Skeletal muscle cell (primary cell): Measurements from ENCODE around the gene NOL6.
"Not testable (repeated sequence)": the region's sequence is repeated elsewhere in the genome, so short reads cannot be mapped to it uniquely, and the experiment has no call there.

ENCODE experiments used
- DNase-seq: peaks from one replicate; pipeline ENCODE4 v3.0.0-alpha.2; 2010; ENCODE audit warnings: low read depth
- H3K4me3 ChIP-seq: 2 replicates; pipeline ENCODE4 v1.5.1; 2011; ENCODE audit warnings: low read depth, mild to moderate bottlenecking, control low read depth, low read length, moderate library complexity

Gene NOL6

GRCh38 chr9:33437898-33438297 is 35.8 kb downstream of the NOL6 start:
- no peak overlapping the region for H3K4me3 ChIP-seq
- no peak for DNase-seq

GRCh38 chr9:33437205-33437604 is 36.5 kb downstream of the NOL6 start:
- DNase-seq: no peak
- H3K4me3 ChIP-seq: no peak overlapping the region

DNA sequence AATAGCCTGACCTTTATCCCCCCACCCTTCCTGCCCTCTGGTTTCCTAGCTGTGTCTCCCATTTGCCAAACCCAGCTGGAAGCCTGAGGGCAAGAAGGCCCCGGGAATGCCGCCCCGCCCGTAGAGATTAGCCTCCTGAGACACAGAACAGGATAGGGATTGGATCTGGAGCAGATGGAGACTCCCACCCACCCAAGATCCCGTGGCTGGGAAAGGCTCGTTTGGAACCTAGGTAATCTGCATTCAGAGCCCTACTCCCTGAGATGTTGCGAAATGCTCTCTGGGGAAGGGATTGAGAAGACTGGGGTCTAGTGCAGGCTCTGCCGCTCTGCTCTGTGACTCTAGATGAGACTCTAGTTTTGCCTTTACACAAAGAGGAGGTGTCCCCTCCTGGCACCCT is 37.3 kb downstream of the NOL6 start:
- DNase-seq: no peak
- no peak overlapping the region for H3K4me3 ChIP-seq

DNA sequence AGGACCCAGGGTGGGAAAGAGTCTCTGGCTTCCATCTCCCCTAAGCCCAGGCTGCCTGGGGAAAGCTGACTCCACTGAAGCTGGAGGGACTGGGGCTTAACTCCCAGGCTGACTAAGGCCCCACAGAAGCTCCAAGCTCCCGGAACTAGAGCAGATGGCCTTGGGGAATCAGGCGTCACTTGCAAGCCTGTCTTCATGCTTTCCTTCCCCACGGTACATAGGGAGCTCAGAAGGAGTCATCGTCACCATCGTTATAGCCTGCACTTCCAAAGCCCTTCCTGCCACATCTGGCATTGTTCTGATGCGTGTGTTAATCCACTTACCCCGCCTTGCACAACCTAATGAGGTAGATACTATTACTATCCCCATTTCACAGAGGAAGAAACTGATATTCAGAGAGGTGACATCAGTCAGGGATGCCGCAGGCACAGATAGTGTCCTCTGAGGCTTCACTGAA is 37.9 kb downstream of the NOL6 start:
- H3K4me3 ChIP-seq: no peak overlapping the region
- DNase-seq: no peak

DNA sequence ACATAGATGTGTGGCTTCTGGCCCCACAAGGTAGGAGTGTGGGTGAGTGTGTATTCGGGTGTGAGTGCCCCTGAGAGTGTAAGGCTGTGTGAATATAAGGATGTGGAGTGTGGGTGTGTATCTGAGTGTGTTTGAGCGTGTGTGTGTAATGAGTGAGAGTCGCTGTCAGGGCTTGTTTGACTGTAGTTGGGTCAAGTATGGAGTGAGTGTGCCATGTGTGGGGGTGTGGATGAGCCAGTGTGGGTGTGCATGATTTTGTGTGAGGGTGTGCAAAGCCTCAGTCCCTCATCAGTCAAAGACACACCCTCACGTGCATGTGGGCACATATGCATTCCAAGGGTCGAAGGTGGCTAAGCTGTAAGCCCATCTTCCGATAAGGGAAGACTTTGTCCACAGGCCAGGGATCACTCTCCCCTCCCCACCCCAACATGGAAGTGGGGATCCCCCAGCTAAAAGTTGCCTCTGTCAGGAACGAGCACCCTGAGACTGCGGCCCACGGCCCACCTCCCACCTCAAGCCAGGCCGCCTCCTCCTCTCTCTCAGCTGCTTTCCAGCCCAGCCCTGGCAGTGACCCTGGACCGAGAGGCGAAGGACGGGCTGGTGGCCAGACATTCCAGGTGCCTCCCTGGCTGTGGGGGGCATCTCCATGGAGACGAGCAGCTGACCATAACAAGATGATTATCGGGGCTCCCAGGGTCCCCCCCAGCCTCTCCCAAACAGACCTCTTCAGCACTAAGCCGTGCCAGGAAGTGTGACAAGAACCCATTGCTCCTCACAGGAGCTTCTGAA is 39.2 kb downstream of the NOL6 start:
- no peak for DNase-seq

GRCh38 chr9:33433871-33434270 is 39.9 kb downstream of the NOL6 start:
- DNase-seq: no peak
- H3K4me3 ChIP-seq: no peak overlapping the region

More for the DNA sequence above, 39.2 kb downstream of the NOL6 start:
- H3K4me3 ChIP-seq: no peak overlapping the region

DNA sequence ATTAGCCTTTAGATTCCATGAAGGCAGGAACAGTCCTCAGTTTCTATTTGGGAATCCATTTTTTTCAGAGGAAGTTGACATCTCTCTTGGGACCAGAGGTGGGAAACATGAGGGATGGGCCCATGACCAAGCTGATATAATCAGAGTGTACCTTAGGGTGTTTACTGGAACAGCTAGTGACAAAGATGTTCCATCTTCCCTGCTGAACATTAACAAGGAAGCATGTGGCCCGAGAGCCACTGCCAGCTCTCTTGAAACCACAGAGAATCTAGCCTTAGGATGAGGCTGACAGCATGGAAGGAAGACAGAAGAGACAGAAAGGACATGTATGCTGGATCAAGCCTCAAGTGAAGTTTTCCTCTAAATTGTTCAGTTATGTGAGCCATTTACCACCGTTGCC is 42.3 kb downstream of the NOL6 start:
- no peak for DNase-seq
- H3K4me3 ChIP-seq: no peak overlapping the region

- H3K4me3 ChIP-seq: no peak overlapping the region
- no peak for DNase-seq
Observed at GRCh38 chr9:33430942-33431341, 42.8 kb downstream of the NOL6 start.

- H3K4me3 ChIP-seq: no peak overlapping the region
- no peak for DNase-seq
Observed at GRCh38 chr9:33429256-33429985, 44.3 kb downstream of the NOL6 start.

DNA sequence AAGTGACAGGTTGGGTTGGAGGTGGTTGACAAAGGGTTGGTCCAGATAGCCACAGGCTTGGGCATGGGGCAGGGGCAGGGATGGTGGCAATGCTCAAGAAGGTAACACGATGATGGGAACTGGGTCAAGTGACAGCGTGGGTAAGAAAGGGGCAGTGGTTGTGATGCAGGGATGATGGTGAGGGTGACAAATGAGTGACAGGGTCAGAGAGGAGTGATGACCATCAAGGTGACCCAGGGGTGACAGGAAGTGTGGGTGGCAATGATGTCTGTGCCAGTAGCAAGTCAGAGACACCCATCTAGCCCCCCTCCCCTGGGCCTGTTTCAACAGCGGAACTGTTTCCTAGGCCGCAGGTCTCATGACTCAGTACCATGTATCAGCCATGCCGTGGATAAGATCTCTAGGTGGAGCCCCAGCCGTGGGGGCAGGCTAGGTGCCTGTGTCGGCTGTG is 46.9 kb downstream of the NOL6 start:
- DNase-seq: no peak
- no peak overlapping the region for H3K4me3 ChIP-seq

GRCh38 chr9:33425128-33425533 is 48.6 kb downstream of the NOL6 start:
- DNase-seq: no peak
- no peak overlapping the region for H3K4me3 ChIP-seq

DNA sequence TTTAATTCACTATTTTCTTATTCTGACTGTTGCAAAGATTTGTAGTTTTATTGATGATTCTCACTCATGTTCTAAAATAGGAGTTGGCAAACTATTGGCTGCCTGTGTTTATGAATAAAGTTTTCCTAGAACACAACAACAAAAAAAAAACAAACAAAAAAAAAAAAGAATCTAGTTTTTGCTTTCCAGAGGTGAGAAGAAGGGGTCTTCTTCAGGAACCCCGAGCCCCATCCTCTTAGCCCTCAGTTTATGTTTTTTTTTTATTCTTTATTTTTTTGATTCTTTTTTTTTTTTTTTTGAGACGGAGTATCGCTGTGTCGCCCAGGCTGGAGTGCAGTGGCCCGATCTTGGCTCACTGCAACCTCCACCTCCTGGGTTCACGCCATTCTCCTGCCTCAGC is 49.2 kb downstream of the NOL6 start:
- not testable (repeated sequence) for H3K4me3 ChIP-seq, DNase-seq

GRCh38 chr9:33424043-33424442 is 49.7 kb downstream of the NOL6 start:
- not testable (repeated sequence) for H3K4me3 ChIP-seq, DNase-seq

- H3K4me3 ChIP-seq: no peak overlapping the region
- no peak for DNase-seq
Observed at GRCh38 chr9:33419708-33420303, 53.9 kb downstream of the NOL6 start.

GRCh38 chr9:33418090-33418489 is 55.6 kb downstream of the NOL6 start:
- DNase-seq: no peak
- no peak overlapping the region for H3K4me3 ChIP-seq

GRCh38 chr9:33416996-33417395 is 56.7 kb downstream of the NOL6 start:
- DNase-seq: no peak
- H3K4me3 ChIP-seq: no peak overlapping the region

DNA sequence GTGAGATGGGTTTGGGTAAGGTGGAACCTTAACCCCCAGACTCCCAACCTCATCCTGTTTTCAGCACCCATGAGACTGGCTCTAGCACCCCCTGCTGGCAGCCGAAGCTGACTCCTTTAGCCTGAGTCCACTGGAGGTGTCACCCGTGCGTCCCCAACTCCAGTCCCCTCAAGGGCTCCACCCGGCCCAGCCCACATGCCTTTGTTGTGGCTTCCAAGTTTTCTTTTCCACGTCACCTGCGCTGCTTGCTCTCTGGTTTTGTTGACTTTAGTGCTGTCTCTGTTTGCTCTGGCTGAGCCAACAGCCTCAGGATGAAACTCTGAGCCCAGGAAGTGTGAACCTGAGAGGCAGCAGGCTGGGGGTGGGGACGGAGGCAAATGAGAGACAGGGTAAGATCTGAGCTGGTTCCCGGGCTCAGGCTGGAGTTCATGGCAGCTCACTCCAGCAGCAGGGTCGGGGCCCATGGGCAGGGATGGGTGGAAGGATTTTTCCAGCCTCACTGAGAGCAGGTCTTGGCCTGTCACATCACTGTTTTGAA is 58.2 kb downstream of the NOL6 start:
- H3K4me3 ChIP-seq: no peak overlapping the region
- DNase-seq: no peak

GRCh38 chr9:33414889-33415500 is 58.7 kb downstream of the NOL6 start:
- no peak for DNase-seq
- H3K4me3 ChIP-seq: no peak overlapping the region

DNA sequence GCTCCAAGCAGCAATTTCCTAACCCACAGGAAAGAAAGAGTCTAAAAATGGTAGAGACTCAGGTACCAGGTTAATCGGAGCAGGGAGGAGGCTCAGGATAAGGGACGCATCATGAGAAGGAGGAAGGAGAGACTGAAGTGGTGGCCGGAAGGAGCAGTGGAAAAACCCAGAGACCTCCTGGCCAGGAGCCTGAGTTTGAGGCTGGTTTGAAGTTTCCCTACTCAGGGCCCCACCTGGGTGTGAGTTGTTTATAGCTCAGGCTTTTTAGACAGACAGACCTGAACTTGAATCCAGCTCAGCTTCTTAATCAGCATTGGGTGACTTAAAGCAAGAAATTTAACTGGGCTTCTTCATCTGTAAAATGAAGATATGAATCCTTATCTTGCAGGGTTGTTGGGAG is 59.5 kb downstream of the NOL6 start:
- DNase-seq: no peak
- no peak overlapping the region for H3K4me3 ChIP-seq
